GM21390 (cell line): ENCODE data around the gene GNG7.
"Not testable (repeated sequence)": the region's sequence is repeated elsewhere in the genome, so short reads cannot be mapped to it uniquely, and the experiment has no call there.

Experiments used
- ATAC-seq: cut with Tn5 transposase; IDR thresholded peaks from one replicate; pipeline ENCODE4 v1.9.1; 2021; ENCODE audit not compliant: unreplicated experiment

GNG7 gene

GRCh38 chr19:2714102-2714501 lies 11.6 kb upstream of the GNG7 start:
- not testable (repeated sequence) for ATAC-seq

- ATAC-seq: not testable (repeated sequence)
Measured at GRCh38 chr19:2713170-2713569, 10.7 kb upstream of the GNG7 start.

GRCh38 chr19:2711875-2712205 lies 9.3 kb upstream of the GNG7 start:
- ATAC-seq: no peak

- ATAC-seq: no peak
Measured at GRCh38 chr19:2711172-2711874, 8.8 kb upstream of the GNG7 start.

GRCh38 chr19:2706251-2706650 lies 3.8 kb upstream of the GNG7 start:
- no peak for ATAC-seq

- no peak for ATAC-seq
Measured at GRCh38 chr19:2703691-2704216, 1.3 kb upstream of the GNG7 start.

- ATAC-seq: no peak
Measured at GRCh38 chr19:2703077-2703437, 563 bp upstream of the GNG7 start.

GRCh38 chr19:2701361-2702169 lies 929 bp downstream of the GNG7 start:
- no peak for ATAC-seq

GRCh38 chr19:2700660-2701360 lies 1.7 kb downstream of the GNG7 start:
- ATAC-seq: no peak

GRCh38 chr19:2699413-2700140 lies 2.9 kb downstream of the GNG7 start:
- no peak for ATAC-seq

- no peak for ATAC-seq
Measured at GRCh38 chr19:2694196-2694595, 8.3 kb downstream of the GNG7 start.

GRCh38 chr19:2693492-2694160 lies 8.9 kb downstream of the GNG7 start:
- no peak for ATAC-seq

GRCh38 chr19:2691951-2692350 lies 10.5 kb downstream of the GNG7 start:
- ATAC-seq: no peak

GRCh38 chr19:2690856-2691255 lies 11.6 kb downstream of the GNG7 start:
- ATAC-seq: no peak

GRCh38 chr19:2686360-2686759 lies 16.1 kb downstream of the GNG7 start:
- no peak for ATAC-seq

GRCh38 chr19:2685204-2685704 lies 17.2 kb downstream of the GNG7 start:
- no peak for ATAC-seq

GRCh38 chr19:2683430-2684003 lies 19.0 kb downstream of the GNG7 start:
- ATAC-seq: no peak

GRCh38 chr19:2680808-2681207 lies 21.7 kb downstream of the GNG7 start:
- ATAC-seq: no peak

- ATAC-seq: no peak
Measured at GRCh38 chr19:2679439-2679838, 23.1 kb downstream of the GNG7 start.

- ATAC-seq: not testable (repeated sequence)
Measured at GRCh38 chr19:2678948-2679347, 23.5 kb downstream of the GNG7 start.
